GM12878 (cell line): ENCODE results near the gene DHX34.

ENCODE experiments used
- BHLHE40 ChIP-seq, 2 experiments: fragments of 450-650 bp in 1 of 2; IDR thresholded peaks; 2 replicates each; pipeline ENCODE4 v1.6.1; 2011 to 2017; ENCODE audit warnings: low read depth in 2 of 2, borderline replicate concordance in 1 of 2, improper control_type of control experiment in 1 of 2, low read length in 1 of 2, mild to moderate bottlenecking in 1 of 2
- CHD4 ChIP-seq: fragments of 200-600 bp; sonication (generic); IDR thresholded peaks from 2 replicates; pipeline ENCODE4 v1.6.1; 2016; ENCODE audit warnings: mild to moderate bottlenecking
- EP300 ChIP-seq, 2 experiments: fragments of 150-350 bp in 1 of 2; IDR thresholded peaks; 2 replicates each; pipeline ENCODE4 v1.6.1; 2011 to 2012; ENCODE audit warnings: low read depth in 2 of 2, low read length in 2 of 2, borderline replicate concordance in 1 of 2, improper control_type of control experiment in 1 of 2, inconsistent platforms in 1 of 2; ENCODE audit not compliant: control insufficient read depth in 1 of 2
- EZH2 ChIP-seq: IDR thresholded peaks from 2 replicates; pipeline ENCODE4 v1.6.1; 2012; ENCODE audit warnings: low read depth, mild to moderate bottlenecking, control low read depth, inconsistent platforms, low read length, borderline replicate concordance; ENCODE audit not compliant: control insufficient read depth
- HDGF ChIP-seq: fragments of 450-650 bp; IDR thresholded peaks from 2 replicates; pipeline ENCODE4 v1.6.1; 2016; ENCODE audit warnings: antibody characterized with exemption
- POLR2A ChIP-seq: IDR thresholded peaks from 2 replicates; pipeline ENCODE4 v1.6.1; 2011; ENCODE audit warnings: low read depth, mild to moderate bottlenecking, low read length
- RAD21 ChIP-seq: IDR thresholded peaks from 2 replicates; pipeline ENCODE4 v1.6.1; 2011; ENCODE audit warnings: mild to moderate bottlenecking, low read depth, low read length, moderate library complexity; ENCODE audit not compliant: insufficient read depth
- ZSCAN29 ChIP-seq: fragments of 450-650 bp; IDR thresholded peaks from 2 replicates; pipeline ENCODE4 v1.6.1; 2017; ENCODE audit warnings: mild to moderate bottlenecking, moderate library complexity
- TF ChIP-seq, protein P1 (sequence below), 3 experiments: IDR thresholded peaks in 2 of 3; conservative IDR thresholded peaks in 1 of 3; 2 replicates each; pipeline ENCODE4 v1.5.1; 2011; ENCODE audit warnings: low read depth in 3 of 3, low read length in 3 of 3, mild to moderate bottlenecking in 3 of 3, control low read depth in 2 of 3, moderate library complexity in 2 of 3, inconsistent platforms in 1 of 3, mixed read lengths in 1 of 3; ENCODE audit not compliant: control insufficient read depth in 2 of 3, insufficient read depth in 1 of 3; ENCODE audit errors: extremely low read depth in 1 of 3
- TF ChIP-seq, protein P2 (sequence below): fragments of 450-650 bp; IDR thresholded peaks from 2 replicates; pipeline ENCODE4 v1.6.1; 2016; ENCODE audit warnings: mild to moderate bottlenecking

DNA sequence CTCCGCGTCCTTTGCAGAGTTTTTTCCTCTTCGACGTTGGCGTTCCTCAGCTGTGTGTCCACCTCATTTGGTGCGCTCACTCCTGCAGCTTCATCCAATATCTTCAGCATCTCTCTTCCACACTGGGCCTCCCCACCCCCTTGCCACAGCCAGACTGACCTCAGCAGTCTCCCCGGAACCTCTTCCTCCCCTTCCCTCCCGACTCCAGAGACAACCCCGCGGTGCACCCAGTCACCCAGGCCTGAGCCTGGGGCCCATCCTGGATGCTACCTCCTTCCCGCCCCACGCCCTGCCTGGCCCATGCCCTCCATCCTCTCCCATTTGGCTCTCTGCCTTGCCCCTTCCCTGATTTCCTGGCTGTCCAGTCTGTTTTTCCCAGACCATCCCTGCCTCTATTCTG is 25.2 kb upstream of the DHX34 start:
- TF ChIP-seq POLR2A (no peak), ZSCAN29 (no peak), RAD21 (no peak), CHD4 (no peak), EZH2 (no peak), BHLHE40 (IDR thresholded peaks at IDR 0.05; ENCODE audit: borderline replicate concordance in 1 of 2, low read depth in 2 of 2, low read length in 1 of 2) (no peak), EP300 (IDR thresholded peaks at IDR 0.05; ENCODE audit: borderline replicate concordance in 1 of 2, control insufficient read depth in 1 of 2, low read depth in 2 of 2, low read length in 2 of 2) (no peak), HDGF (no peak)
- TF ChIP-seq, protein P1, sequence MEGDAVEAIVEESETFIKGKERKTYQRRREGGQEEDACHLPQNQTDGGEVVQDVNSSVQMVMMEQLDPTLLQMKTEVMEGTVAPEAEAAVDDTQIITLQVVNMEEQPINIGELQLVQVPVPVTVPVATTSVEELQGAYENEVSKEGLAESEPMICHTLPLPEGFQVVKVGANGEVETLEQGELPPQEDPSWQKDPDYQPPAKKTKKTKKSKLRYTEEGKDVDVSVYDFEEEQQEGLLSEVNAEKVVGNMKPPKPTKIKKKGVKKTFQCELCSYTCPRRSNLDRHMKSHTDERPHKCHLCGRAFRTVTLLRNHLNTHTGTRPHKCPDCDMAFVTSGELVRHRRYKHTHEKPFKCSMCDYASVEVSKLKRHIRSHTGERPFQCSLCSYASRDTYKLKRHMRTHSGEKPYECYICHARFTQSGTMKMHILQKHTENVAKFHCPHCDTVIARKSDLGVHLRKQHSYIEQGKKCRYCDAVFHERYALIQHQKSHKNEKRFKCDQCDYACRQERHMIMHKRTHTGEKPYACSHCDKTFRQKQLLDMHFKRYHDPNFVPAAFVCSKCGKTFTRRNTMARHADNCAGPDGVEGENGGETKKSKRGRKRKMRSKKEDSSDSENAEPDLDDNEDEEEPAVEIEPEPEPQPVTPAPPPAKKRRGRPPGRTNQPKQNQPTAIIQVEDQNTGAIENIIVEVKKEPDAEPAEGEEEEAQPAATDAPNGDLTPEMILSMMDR (IDR thresholded peaks at IDR 0.05 in 2 of 3, conservative IDR thresholded peaks at IDR 0.05 in 1 of 3; ENCODE audit: control insufficient read depth in 2 of 3, extremely low read depth in 1 of 3, insufficient read depth in 1 of 3, low read depth in 3 of 3, low read length in 3 of 3), result no peak
- TF ChIP-seq, protein P2, sequence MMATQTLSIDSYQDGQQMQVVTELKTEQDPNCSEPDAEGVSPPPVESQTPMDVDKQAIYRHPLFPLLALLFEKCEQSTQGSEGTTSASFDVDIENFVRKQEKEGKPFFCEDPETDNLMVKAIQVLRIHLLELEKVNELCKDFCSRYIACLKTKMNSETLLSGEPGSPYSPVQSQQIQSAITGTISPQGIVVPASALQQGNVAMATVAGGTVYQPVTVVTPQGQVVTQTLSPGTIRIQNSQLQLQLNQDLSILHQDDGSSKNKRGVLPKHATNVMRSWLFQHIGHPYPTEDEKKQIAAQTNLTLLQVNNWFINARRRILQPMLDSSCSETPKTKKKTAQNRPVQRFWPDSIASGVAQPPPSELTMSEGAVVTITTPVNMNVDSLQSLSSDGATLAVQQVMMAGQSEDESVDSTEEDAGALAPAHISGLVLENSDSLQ, result no peak
